GM18517 (cell line): Measurements from ENCODE around the gene AKR1C3.
"Not testable (repeated sequence)": the region's sequence is repeated elsewhere in the genome, so short reads cannot be mapped to it uniquely, and the experiment has no call there.

Source experiments
- ATAC-seq: cut with Tn5 transposase; IDR thresholded peaks from one replicate; pipeline ENCODE4 v1.9.1; 2021; ENCODE audit warnings: mild to moderate bottlenecking, moderate library complexity; ENCODE audit not compliant: unreplicated experiment

Gene AKR1C3

DNA sequence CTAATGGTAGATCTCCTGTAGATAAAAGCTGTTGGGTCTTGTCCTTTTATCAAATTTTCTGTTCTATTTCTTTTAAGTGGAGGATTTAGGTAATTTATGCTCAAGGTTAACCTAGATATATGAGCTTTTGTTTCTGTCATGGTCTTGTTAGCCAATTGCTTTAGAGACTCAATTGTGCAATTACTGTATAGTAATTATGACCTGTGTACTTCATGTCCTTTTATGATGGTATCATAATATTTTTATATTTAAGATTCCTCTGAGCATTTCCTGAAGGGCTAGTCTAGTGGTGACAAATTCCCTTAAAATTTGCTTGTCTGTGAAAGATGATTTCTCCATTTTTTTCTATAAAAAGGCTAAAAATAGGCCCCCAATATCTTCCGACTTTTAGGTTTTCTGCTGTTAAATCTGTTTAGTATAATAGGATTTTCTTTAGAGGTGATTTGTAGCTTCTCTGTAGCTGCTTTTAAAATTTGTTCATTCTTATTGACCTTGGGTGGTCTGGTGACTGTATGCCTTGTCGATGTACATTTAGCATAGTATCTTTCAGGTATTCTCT, 5.4 kb upstream of the AKR1C3 start:
- ATAC-seq, result no peak

DNA sequence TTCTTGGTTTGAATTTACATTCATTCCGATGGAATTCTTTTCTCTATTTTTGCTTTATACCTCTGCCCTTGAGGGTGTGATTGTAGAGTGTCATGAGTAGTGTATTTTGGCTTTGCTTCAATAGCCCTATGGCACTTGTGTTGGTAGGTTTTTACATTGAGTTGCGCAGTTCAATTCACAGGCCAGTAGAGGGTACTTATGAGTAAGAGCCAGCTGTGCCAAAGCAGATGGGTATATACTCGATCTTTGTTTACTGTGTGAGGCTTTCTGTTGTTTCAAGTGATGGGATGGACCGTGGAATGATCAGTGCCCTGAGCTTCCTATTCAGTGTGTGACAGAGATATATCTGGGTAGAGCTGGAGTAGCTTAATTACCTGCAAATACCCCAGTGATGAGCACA, 4.3 kb upstream of the AKR1C3 start:
- no peak for ATAC-seq

DNA sequence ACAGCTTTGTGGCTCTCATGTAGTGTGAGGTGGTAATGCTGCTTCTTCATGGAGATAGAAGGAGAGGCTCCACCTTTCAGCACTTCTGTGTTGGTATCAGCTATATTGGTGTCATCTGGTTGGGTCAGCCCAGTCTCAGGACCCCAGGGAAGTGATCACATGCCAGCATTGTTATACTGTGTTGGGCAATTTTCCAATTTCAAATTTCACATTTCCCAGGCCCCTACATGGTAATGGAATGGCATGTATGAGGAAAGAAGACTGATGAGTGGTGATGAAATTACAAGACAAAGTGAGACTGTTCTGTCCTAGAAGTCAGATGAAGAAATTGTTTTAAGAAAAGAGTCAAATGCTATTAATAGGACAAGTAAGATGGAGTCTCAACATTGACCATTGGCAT, 3.7 kb upstream of the AKR1C3 start:
- ATAC-seq, result no peak

DNA sequence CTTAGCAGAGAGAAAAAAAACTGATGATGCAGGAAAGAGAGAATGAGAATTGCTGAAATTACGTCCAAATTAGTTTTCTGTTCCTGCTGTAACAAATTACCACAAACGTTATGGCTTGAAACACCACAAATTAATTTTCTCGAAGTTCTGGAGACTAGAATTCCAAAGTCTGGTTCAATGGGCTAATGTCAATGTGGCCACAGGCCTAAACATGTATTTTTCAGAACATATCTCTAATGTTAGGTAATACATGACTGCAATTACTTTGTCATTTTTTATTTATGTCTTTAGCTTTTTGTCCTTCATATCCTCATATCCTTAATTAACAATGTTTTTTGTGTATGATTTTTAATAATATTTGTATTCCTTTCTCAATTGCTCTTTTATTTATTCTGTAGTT, 3.0 kb upstream of the AKR1C3 start:
- ATAC-seq, result no peak

DNA sequence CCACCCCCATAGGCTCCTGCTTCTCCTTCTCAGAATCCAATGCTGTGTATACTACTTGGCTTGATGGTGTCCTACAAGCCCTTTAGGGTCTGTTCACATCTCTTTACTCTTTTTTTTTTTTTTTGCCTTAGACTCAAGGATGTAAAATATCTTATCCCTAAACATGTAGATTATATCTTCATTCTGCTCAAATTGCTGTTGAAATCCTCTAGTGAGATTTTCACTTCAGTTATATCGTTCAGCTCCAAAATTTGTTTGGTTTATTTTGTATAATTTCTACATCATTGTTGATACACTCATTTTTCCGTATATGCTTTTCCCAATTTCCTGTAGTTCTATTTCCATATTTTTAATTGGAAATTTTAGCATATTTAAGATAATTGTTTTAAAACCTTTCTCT, 1.8 kb upstream of the AKR1C3 start:
- ATAC-seq, result no peak

DNA sequence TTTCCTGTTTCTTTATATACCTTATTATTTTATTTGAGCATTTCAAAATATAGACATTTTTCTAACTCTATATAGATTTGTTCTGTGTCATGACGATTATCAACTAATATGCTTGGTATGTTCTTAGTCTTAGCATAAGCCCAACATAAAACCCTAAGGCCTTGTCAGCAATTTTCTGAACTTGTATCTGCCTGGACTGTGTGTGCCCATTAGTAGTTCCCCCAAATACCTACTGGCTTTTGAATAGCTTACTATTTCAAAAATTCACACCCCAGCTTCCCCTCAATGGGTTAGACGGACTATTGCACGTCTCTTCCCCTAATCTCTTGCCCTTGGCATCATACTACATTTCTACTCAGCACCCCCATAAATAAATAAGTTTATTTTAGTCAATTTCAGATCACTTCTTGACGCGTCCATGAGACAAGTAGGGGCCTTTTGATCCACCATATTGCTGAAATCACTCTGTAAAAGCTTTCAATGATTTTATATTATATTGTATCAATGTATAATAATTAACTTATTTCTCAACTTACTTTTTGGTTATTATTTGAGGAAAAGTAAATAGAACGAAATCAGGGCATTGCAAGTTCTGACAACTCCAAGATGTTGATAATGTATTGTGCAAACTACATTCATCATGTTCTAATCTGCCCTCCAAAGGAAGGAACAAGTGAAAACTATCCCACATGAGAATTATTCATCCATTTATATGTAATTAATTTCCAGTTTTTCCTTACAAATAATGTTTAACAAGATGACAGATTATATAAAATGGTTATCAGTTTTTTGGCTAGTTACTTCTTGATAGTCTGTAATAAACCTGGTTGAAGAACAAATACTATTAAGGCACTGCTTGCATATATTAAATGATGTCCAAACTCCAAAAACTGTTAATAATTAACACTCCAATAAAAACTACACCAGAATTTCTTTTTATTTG, 1.1 kb upstream of the AKR1C3 start:
- no peak for ATAC-seq

DNA sequence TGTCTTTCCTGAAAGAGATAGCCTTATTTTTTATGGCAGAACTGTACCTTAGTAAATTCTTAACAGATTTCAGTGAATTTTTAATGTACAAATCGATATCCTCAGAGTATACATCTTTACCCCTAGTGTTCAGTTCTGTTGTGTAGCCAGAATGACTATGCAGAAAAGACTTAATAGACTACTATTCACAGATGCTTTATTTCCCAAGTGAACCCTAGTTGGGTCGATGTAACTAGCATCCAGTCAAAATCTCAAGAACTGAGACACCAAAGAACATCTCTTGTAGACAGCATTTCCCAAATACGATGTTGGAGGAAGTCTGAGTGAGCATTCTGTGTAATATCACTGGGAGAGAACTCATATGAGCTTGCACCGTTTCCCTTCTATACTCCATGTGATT, 1.5 kb downstream of the AKR1C3 start:
- no peak for ATAC-seq

DNA sequence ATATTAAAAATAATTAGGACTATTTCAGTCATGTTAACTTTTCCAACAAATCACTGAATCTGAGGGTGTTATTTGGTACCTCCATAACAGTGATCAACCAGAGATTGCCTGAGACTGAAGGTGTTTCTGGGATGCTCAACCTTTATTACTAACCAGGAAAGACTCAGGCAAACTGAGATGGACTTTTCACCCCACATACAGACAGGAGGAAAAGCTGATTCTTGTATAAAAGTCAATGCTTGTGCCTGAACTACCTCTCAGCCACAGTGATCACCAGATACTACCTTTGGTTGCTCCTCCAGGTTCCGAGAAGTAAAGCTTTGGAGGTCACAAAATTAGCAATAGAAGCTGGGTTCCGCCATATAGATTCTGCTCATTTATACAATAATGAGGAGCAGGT, 1.9 kb downstream of the AKR1C3 start:
- ATAC-seq, result no peak

DNA sequence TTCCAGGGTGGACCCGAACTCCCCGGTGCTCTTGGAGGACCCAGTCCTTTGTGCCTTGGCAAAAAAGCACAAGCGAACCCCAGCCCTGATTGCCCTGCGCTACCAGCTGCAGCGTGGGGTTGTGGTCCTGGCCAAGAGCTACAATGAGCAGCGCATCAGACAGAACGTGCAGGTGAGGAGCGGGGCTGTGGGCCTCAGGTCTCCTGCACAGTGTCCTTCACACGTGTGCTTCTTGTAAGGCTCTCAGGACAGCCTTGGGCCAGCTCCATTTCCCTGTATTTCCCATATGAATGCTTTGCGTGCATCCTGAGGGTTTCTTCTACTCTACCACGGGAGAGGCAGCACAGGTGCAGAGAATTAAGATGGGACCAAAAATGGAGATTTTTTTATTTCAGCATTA, 8.3 kb downstream of the AKR1C3 start:
- ATAC-seq, result not testable (repeated sequence)

DNA sequence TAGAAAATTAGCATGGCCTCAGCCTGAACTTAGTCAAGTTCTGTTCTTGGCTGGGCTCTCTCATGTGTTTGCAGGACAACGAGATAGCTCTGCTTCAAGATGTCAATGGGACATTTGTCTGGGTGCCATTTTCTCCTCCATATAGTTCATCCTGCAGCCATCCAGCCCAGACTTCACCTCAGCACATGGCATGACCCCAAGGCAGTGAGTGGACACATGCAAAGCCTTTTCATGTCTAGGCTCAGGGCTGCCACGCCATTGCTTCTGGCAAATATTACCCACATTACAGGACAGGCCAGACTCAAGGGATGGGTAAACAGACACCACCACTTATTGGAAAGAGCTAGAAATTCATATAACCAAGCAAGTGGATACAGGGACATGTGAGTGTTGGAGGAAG, 9.3 kb downstream of the AKR1C3 start:
- no peak for ATAC-seq

DNA sequence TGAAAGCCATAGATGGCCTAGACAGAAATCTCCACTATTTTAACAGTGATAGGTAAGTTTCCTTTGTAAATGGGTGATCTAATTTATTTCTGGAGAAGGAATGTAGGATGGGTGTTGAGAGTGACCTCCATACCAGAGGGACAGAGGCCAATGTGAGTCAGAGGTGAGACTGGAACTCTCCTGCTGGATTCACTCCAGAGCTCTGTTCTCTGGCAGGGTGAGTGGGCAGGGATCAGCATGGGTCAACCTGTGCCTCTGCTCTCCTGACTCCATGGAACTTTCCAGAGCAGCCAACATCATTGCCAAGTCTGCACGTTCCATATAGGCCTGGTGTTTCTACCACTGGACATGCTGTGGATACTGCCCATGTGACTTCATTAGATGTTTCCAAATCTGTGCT, 11.4 kb downstream of the AKR1C3 start:
- ATAC-seq, result no peak

DNA sequence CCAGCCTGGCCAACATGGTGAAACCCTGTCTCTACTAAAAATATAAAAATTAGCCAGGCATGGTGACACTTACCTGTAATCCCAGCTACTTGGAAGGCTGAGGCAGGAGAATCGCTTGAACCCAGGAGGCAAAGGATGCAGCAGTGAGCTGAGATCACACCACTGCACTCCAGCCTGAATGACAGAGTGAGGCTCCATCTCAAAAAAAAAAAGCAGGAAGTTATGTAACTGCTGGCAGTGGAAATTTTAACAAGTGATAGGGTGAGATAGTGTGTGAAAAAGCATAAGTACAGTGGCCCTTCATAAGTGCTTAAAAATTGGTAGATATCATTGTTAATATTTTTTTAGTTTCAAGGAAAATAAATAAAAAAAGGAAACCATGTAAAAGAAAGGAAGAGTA, 12.3 kb downstream of the AKR1C3 start:
- ATAC-seq, result no peak

DNA sequence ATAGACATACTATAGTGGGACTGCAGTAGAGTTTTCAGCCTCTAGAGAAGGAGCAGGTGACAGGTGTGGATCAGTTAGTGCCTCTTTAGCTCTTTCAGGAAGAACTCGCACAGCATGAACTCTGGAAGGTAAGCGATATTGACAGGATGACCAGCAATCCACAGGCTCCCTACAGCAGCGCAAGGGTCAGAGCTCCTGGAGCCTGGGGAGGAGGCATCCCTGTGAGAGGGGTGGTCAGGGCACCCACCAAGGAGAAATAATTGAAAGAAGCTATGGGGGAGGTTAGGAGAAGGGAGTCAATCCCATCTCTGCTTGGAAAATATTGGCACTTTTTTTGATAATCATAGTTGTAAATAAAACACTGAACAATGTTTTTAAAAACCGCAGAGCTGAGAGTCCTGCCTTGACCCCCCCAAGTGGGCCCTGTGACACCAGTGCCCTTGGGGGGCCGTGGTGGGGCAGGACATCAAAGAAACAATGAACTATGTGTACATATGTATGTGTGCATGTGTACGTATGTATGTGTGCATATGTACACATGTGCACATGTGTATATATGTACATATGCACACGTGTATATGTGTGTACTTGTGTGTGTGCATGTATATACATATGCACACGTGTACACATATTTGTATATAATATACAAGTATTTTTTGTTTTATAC, 13.8 kb downstream of the AKR1C3 start:
- ATAC-seq, result no peak

DNA sequence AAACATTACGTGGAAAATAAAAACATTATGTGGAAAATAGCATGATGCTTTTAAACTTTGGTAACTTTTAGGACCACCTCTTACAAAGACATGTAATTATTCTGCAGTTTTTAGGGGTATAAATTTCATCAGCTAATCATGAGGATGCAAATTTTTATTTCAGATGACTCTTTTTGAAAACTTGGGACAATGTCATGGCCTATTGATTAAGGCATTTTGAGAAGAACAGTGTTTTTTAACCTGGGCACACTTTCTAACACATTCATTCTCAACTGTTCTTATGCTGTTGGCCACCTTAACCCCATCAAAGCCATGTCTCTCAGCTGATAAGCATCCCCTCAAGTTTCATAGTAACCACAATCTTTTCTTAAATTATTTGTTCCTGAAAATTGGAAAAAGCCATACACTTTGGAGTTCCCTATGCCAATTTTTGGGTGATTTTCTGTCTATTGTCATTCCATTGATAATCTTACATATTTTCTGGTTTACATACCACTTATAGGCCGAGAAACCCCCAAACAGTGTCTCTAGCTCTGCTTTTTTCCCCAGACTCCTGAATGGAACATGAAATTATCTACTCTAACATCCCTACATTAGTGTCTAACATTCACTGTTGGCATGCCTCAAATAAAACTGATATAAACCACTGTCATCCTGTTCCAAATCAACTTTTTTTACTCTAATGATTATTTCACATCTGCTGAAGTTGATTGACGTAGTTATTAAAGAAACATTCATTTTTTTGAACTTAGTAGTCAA, 14.6 kb downstream of the AKR1C3 start:
- no peak for ATAC-seq

DNA sequence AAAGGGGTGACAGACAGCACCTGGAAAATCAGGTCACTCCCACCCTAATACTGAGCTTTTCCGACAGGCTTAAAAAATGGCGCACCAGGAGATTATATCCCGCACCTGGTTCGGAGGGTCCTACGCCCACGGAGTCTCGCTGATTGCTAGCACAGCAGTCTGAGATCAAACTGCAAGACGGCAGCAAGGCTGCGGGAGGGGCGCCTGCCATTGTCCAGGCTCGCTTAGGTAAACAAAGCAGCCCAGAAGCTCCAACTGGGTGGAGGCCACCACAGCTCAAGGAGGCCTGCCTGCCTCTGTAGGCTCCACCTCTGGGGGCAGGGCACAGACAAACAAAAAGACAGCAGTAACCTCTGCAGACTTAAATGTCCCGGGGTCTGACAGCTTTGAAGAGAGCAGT, 15.6 kb downstream of the AKR1C3 start:
- ATAC-seq, result not testable (repeated sequence)

DNA sequence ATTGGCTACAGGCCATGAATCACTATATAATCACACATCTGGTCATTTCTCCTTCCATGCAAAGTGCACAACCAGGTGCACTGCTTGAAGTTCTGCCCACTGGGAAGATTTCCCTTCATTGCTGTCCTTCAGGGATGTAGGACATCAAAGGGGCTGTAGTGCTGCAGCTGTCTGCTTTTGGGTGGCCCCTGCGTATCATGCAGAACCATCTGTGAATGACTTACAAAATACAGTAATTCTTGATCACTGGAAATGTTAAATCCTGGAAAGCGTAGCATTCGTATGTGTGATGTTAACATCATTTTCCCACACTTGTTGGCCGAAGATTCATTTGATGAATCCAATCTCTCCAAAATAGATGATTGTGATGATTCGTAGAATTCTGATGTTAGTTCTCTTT, 22.4 kb downstream of the AKR1C3 start:
- no peak for ATAC-seq

DNA sequence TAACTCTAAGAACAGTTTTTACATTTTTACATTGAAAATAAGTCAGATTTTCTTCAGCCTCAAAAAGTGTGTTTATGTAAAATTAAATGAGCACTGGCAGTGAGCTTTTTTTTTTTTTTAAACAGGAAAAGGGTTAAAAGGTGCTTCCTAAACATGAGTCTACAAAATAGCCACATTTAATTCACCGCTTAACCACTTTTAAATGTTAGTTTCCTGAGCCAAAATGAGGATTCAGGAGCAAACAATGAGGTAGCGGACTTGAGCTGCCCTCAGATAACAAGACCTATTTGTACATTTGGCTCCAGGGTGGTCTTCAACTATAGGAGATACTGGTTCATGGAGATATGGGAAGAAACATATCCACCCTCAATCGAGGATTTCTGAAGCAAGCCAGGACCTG, 22.8 kb downstream of the AKR1C3 start:
- no peak for ATAC-seq

DNA sequence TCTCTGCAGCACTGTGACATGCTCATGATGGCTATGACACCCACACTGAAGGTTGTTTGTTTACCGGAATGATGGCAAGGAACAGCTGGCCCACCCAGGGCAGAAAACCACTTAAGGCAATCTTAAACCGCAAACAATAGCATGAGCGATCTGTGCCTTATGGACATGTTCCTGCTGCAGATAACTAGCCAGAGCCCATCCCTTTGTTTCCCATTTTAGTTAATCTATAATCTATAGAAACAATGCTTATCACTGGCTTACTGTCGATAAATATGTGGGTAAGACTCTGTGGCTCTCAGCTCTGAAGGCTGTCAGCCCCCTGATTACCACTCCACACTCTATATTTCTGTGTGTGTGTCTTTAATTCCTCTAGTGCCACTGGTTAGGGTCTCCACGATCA, 25.8 kb downstream of the AKR1C3 start:
- ATAC-seq, result not testable (repeated sequence)

DNA sequence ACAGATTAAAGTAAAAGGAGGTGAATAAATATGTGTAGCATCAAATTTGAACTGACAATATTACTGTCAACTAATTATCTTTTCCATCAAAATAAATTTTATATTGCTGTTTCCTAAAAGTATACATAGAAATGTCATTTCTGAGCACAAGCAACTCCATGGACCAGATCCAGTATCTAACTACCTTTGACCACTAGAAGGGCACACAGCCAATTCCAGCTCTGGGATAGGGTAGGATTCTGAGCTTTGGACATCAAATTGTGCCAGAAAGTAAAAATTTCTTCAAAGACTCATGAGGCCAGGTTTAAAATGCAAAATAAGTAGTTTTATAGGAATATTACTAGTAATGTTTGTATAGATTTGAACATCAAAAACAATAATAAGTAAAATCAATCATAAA, 29.7 kb downstream of the AKR1C3 start:
- ATAC-seq, result no peak

DNA sequence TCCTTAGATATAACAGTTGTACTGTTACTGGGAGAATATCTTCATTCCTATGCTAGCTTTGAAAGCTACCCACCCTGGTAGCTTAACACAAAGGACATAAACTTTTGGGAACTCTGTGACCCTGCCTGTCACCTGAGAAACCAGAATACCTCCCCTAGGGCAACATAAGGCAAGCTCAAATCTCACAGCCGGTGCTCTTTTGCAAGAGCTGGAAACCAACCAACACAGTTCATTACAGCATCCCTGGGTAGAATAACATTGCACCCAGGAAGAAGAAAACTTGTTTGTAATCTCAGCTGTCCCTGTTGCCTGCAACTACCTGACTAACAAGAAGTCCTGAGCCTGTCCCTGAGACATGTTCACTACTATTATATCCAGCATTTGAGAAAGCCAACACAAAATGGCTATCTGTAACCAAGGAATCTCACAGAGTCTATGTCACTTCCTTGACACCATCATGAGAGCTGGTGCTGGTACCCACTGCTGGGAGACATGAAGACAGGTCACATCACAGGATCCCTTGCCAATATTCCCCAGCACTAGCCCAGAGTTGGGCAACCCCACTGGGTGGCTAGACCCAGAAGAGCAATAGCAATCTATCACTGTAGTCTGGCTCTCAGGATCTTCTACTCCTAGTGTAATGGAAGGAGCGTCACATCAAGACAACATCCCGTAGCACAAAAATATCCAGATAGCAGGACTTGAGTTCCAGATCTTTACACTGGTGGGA, 31.3 kb downstream of the AKR1C3 start:
- ATAC-seq, result no peak

DNA sequence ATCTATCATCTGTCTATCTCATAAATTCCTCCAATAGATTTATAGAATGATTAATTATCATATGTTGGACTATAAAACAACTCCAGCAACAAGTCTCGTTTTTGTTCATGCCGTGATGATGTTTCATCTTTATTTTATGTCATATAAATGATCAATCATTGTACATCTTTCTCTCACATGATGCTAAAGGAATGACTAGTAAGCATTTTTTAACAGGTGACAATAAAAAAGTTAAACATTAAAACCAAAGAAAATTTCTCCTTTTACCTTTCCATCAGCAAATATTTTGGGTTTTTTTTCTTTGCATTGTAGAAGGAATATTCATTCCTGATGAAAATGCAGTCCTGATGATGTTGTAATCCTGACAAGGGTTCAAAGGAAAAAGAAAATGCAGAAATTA, 41.4 kb downstream of the AKR1C3 start:
- no peak for ATAC-seq
